ENCODE measurements around the gene RASGRP3.

- no peak for TF ChIP-seq CTCF (IDR thresholded peaks at IDR 0.05)
- no peak for TF ChIP-seq ZFX (IDR thresholded peaks at IDR 0.05; ENCODE audit: borderline replicate concordance)
These were observed 42.9 kb upstream of the RASGRP3 start for GRCh38 chr2:33433279-33434235.
